Duodenal mucosa (tissue), 2 donors: ENCODE data around the gene SCN2A.

Experiments used
- H3K27ac ChIP-seq: one replicate; pipeline ENCODE4 v1.7.0; 2013; ENCODE audit warnings: low read depth, low read length
- H3K27me3 ChIP-seq, 2 donors: one replicate each; pipeline ENCODE4 v1.7.0; 2013; ENCODE audit warnings: low read length in 2 of 2, control low read depth in 1 of 2; ENCODE audit not compliant: insufficient read depth in 2 of 2, control insufficient read depth in 1 of 2
- H3K36me3 ChIP-seq, 2 donors: one replicate each; pipeline ENCODE4 v1.7.0; 2013; ENCODE audit warnings: low read length in 2 of 2, control low read depth in 1 of 2; ENCODE audit not compliant: insufficient read depth in 2 of 2, control insufficient read depth in 1 of 2
- H3K4me1 ChIP-seq, 2 donors: one replicate each; pipeline ENCODE4 v1.7.0; 2013; ENCODE audit warnings: low read length in 2 of 2, control low read depth in 1 of 2; ENCODE audit not compliant: insufficient read depth in 2 of 2, control insufficient read depth in 1 of 2
- H3K4me3 ChIP-seq, 2 donors: one replicate each; pipeline ENCODE4 v1.7.0; 2013; ENCODE audit warnings: low read length in 2 of 2, low read depth in 1 of 2
- H3K9ac ChIP-seq, 2 donors: one replicate each; pipeline ENCODE4 v1.7.0; 2013; ENCODE audit warnings: low read length in 2 of 2, low read depth in 1 of 2
- H3K9me3 ChIP-seq, 2 donors: one replicate each; pipeline ENCODE4 v1.7.0; 2013; ENCODE audit warnings: low read length in 2 of 2, control low read depth in 1 of 2; ENCODE audit not compliant: control insufficient read depth in 1 of 2

SCN2A gene

DNA sequence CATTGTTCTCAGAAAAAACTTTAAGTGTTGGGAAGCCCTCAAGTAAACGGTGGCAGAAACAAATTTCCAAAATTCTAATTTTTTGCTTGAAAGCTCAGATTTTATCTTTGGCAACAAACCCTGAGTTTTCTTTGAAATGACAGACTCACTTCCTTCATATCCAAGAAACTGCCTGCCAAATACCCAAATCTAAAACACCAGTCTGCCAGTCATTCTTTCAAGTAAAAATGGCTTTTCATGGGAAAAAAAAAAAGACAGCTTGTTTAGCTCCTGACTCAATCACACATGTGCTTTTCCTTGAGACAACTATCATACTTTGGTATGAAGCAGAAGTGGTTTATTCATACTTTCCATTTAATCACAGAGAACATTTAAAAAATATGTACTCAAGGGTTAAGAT, 189.7 kb downstream of the SCN2A start:
- Histone ChIP-seq H3K4me3 (no peak overlapping the region), H3K4me1 (no peaks in the 10 kb centered on the region), H3K9ac (no peak overlapping the region), H3K27ac (no peak overlapping the region), H3K27me3 (no peaks in the 10 kb centered on the region), H3K36me3 (no peaks in the 10 kb centered on the region), H3K9me3 (no peaks in the 10 kb centered on the region)

- no peaks in the 10 kb centered on the region for H3K36me3 ChIP-seq
- H3K4me3 ChIP-seq = no peak overlapping the region
- H3K4me1 ChIP-seq = no peaks in the 10 kb centered on the region
- no peaks in the 10 kb centered on the region for H3K27me3 ChIP-seq
- H3K9me3 ChIP-seq = no peaks in the 10 kb centered on the region
- no peak overlapping the region for H3K9ac ChIP-seq
- H3K27ac ChIP-seq = no peak overlapping the region
Measured at GRCh38 chr2:165431014-165431413, 191.8 kb downstream of the SCN2A start.

DNA sequence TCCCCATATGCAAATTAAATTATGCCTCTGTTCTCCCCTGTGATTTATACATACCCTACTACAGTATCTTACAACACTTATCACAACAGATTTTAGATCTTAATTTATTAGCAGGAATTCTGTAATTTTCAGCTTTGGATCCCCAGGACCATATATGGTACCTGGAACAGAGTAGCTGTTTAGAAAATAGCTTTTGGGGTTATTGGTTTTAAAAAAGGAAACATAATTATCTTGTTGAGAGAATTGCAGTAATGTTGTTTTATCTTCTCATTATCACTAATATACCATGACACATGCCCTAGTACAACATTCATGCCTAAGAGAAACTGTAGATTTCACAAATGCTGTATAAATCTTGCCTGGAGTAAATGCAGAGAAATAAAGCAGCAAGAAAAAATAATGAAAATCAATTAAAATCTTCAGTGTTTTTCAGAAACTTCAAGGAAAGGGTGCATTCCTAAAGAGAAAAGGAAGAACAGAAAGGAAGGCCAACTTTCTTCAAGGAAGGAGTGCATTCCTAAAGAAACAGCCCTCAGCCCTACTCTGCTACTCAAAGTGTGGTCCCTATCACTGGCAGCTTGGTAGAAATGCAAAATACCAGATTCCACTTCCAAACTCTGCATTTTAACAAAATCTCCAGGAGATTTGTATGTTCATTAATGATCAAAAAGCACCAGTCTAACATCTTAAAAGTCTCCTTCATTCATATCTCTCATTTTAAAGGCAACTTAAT, 193.2 kb downstream of the SCN2A start:
- Histone ChIP-seq H3K4me1 (no peaks in the 10 kb centered on the region), H3K9me3 (no peaks in the 10 kb centered on the region), H3K4me3 (no peak overlapping the region), H3K27me3 (no peaks in the 10 kb centered on the region), H3K9ac (no peak overlapping the region), H3K27ac (no peak overlapping the region), H3K36me3 (no peaks in the 10 kb centered on the region)

DNA sequence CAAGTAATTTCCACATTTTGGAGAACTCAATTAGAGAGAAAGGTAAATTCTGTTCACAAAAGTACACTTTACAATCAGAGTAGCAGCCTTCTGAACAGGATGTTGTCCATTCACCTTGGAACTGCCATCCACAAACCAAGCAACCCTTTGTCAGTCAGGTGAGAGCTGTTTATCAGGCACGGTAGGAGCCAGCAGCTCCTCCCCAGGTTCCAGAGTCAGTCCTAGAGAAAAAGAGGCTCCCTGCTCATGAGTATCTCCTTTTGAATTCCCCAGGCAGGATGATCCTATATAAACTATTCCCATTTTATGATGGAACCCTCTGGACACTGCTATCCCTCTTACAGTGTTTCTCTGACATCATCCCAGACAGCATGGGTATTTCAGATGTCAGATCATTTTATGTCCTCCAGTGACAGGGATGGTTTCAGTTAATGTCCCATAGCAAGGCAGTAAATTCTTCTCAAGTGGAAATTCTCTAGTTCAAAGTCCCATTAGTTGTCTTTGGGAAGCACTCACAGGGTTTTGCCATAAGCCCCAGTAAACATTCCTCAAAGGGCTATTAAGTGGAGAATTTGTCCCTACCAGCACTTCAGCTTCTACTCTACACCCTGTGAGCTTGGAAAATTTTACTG, 195.8 kb downstream of the SCN2A start:
- no peak overlapping the region for H3K9ac ChIP-seq
- no peaks in the 10 kb centered on the region for H3K36me3 ChIP-seq
- no peak overlapping the region for H3K4me3 ChIP-seq
- no peaks in the 10 kb centered on the region for H3K4me1 ChIP-seq
- H3K27me3 ChIP-seq = no peaks in the 10 kb centered on the region
- H3K9me3 ChIP-seq = no peaks in the 10 kb centered on the region
- no peak overlapping the region for H3K27ac ChIP-seq

DNA sequence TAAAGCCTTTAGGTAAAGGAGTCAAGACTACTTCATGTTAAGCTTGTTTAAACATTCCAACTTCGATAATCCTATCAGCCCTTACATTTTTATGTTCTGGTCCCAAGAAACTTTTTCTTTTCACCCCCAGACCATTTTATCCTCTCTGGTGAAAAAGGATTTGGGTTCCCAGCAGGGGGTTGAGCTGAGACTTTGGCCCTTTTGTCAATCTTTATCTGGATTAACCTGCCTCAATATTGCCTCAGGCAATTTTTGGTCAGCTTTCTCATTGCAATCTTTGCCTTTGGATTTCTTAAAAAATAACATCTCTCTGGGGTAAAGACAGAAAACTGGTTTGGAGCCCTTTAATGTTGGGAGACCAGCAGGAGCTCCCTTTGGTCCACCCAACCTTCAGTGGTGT, 196.4 kb downstream of the SCN2A start:
- Histone ChIP-seq H3K9ac (no peak overlapping the region), H3K4me3 (no peak overlapping the region), H3K36me3 (no peaks in the 10 kb centered on the region), H3K27ac (no peak overlapping the region), H3K4me1 (no peaks in the 10 kb centered on the region), H3K9me3 (no peaks in the 10 kb centered on the region), H3K27me3 (no peaks in the 10 kb centered on the region)

DNA sequence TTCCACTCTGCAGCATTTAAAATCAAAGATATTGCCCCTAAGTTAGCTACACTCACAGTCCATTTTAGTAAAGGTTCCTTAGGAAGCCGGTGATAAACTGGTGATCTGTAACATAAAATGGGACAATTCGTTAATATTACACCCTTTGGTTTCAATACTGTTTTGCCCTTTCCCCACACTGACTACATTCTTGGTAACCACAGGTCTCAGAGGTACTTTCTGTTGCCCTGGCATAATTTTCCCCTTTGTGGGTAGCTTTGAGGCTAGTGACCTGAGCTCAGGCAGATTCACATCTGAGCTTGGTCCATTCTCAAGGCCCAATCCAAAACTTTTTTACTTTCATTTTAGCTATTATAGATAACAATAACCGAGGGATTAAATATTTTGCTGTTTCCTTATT, 197.3 kb downstream of the SCN2A start:
- Histone ChIP-seq H3K27me3 (no peaks in the 10 kb centered on the region), H3K9ac (no peak overlapping the region), H3K36me3 (no peaks in the 10 kb centered on the region), H3K9me3 (no peaks in the 10 kb centered on the region), H3K4me3 (no peak overlapping the region), H3K27ac (no peak overlapping the region), H3K4me1 (no peaks in the 10 kb centered on the region)

DNA sequence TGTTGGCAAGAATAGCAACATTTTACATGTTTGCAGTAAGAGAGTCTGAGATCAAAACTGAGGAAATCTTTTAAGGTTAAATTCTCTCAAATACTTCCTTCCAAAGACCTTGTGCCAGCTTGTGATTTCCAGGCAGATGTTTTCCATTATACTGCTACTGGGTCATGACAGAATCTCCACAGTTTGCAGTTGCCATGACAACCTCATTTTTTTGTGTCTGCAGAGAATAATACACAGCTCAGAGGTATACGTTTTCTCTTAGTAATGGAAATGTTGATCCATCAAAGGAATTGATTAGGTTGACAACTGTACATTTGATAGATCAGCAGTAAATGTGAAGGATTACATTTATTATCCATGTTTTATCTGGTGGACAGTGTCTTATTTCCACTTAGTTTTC, 201.2 kb downstream of the SCN2A start:
- H3K9me3 ChIP-seq = no peaks in the 10 kb centered on the region
- no peak overlapping the region for H3K4me3 ChIP-seq
- no peak overlapping the region for H3K9ac ChIP-seq
- H3K4me1 ChIP-seq = no peaks in the 10 kb centered on the region
- no peaks in the 10 kb centered on the region for H3K27me3 ChIP-seq
- no peaks in the 10 kb centered on the region for H3K36me3 ChIP-seq
- H3K27ac ChIP-seq = no peak overlapping the region
